GM18867 (cell line): ENCODE results near the gene RAI1.
"Not testable (repeated sequence)": the region's sequence is repeated elsewhere in the genome, so short reads cannot be mapped to it uniquely, and the experiment has no call there.

Experiments used
- ATAC-seq: cut with Tn5 transposase; IDR thresholded peaks from one replicate; pipeline ENCODE4 v1.9.1; 2021; ENCODE audit warnings: mild to moderate bottlenecking, moderate library complexity; ENCODE audit not compliant: unreplicated experiment

The RAI1 gene

DNA sequence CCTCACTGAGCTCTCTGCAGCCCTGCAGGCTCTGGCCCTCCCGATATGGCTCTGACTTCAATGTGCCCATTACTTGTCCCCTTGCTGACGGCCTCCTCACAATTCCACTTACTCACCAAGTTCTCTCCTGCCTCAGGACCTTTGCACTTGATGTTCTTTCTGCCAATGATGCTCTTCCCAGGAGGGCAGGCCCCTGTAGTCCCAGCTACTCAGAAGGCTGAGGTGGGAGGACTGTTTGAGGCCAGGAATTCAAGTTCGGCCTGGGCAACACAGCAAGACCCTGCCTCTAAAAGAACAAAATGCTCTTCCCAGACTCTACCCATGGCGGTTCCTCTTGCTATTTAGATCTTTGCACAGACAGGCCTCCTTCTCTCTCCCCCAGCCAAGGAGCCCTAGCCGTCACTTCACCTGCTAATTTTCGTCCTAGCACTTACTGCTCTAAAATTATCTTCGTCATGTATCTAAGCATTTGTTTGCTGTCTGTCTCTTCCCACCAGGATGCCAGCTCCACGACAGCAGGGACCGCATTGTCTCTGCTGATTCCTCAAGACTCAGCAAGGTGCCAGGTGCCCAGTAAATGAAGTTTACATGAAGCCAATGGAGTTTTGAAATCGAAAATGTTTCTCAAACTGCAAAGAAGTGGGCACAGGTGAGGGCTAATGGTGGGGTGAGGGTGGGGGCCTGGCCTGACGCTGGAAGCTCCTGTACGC is 626 bp upstream of the RAI1 start:
- no peak for ATAC-seq

DNA sequence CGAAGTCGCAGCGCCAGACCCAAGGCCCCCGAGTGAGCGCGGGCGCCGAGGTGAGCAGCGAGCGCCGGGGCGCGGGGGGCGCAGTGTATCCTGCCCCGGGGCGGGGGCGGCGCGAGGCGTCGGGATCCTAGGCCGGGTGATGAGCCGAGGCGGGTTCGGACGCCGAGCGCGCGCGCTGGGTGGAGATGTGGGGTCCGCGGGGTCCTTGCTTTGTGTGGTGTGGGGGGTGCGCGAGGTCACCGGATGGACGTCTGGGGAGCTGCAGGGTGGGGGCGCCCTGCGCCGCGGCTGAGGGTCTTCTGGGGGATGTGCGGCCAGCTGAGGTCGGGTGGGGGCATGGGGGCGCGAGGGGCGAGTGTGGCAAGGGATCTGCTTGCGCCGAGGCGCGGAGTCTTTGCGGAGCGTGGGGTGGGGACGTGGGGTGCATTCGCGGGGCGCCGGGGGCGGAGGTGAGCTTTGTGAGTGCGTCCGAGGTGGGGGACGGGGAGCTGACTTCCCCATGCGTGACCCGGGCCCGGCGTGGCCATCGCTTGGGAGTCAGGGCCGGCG is 560 bp downstream of the RAI1 start:
- ATAC-seq, result peak; percentile 17

DNA sequence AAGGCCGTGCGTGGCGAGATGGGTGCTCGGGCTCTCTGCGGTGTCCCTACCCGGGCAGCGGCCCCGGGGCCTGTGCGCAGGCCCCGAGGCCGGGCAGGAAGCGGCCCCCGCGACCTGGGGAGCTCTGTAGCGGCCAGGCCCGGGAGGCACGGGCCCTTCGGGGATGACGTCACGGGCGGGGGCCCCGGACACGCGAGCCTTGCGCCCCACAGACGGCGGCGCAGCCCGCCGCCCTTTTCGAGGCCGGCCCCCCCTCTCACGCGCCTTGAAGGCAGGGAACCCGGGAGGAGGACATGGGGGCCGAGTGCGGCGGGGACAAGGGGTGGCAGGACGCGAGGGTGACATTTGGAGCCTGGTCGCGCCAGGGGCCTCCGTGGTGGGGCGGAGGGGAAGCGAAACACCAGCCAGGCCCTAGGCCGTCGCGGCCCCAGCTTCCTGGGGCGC is 1.1 kb downstream of the RAI1 start:
- peak; percentile 44 for ATAC-seq

GRCh38 chr17:17682737-17683680 is 1.8 kb downstream of the RAI1 start:
- ATAC-seq, result peak; percentile 33

- ATAC-seq, result no peak
Measured at GRCh38 chr17:17683710-17684365, 2.6 kb downstream of the RAI1 start.

- ATAC-seq, result no peak
Measured at GRCh38 chr17:17684906-17685774, 3.9 kb downstream of the RAI1 start.

GRCh38 chr17:17685775-17686291 is 4.6 kb downstream of the RAI1 start:
- ATAC-seq, result no peak

- no peak for ATAC-seq
Measured at GRCh38 chr17:17689312-17689711, 8.1 kb downstream of the RAI1 start.

- not testable (repeated sequence) for ATAC-seq
Measured at GRCh38 chr17:17690233-17690632, 9.0 kb downstream of the RAI1 start.

GRCh38 chr17:17691468-17692263 is 10.4 kb downstream of the RAI1 start:
- ATAC-seq, result no peak

DNA sequence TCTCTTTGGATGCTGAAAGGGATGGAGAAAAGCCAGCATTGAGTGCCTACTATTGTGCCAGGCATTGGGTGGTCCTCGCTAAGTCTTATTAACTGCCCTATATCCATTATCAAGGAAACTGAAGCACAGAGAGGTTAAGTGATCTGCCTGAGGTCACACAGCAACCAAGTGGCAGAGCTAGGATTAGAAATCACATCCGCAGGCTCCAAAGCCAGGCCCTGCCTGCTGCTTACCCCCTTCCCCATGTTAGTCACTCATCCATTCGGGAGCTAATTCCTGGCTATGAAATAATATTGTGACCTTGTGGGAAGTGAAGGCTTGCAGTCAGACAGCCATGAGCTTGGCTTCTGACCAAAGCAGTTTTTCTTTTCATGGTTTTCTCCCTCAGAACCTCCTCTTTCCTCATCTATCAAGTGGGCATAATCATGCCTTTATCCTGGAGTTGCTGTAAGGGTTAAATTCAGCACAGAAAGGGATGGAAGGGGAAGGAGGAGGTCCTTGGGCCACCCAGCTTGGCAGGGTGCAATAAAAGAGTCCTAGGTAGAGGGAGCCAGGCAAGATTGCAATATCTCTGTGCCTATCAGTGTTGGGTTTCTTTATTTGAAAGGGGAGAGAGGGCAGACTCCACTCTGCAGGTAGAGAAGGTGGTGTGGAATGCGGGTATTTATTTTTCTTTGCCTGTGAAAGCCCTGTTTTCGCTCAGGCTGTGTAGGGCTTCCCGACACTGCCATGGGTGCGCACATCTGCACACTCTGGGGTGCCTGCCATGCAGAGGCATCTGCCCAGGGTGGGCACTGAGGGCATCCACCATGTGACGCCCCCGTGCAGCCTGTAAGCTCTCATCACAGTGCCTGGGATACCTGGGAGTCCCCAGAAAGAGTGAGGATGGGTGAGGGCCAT is 11.3 kb downstream of the RAI1 start:
- ATAC-seq, result no peak

DNA sequence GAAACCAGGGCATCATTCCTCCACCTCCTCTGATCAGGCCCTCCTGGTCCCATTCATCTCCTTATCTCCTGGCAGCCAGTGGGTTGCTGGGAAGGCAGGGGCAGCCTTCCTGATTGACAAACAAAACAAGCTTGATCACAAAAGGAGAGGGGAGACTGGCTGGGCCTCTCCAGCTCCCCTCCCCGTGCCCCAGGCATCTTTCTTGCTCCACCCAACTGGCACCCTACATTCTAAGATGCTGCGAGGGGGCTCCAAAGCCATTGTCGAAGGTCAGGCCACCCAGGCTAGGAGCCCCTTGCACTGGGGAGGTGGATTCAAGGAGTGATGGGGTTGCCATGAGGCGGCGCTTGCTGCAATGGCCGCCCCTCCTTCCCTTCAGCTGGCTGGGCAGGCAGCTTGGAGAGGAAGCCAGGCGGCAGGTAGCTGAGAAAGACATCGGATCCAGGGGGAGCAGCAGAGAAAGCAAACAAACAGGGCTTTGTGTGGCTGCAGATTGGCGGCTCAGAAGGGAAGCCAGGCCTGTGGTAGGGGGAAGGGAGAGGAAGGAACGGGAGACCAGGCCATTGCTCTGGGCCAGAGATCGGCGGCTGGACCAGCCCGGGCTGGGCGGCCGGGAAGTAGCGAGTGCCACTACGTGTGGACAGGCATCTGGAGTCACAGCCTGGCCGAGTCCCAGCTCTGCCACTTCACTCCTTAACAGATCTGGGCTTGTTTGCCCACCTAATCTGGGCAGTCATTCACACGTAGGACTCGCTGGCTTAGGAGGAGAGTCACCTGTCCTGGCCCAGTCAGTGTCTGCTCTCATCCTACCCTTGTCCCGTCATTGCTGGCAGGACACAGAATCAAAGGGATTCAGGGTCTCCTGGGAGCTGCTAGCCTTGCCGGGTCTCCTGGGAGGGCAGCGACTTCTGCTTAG is 12.3 kb downstream of the RAI1 start:
- no peak for ATAC-seq

GRCh38 chr17:17694169-17695081 is 13.2 kb downstream of the RAI1 start:
- peak; percentile 73 for ATAC-seq

DNA sequence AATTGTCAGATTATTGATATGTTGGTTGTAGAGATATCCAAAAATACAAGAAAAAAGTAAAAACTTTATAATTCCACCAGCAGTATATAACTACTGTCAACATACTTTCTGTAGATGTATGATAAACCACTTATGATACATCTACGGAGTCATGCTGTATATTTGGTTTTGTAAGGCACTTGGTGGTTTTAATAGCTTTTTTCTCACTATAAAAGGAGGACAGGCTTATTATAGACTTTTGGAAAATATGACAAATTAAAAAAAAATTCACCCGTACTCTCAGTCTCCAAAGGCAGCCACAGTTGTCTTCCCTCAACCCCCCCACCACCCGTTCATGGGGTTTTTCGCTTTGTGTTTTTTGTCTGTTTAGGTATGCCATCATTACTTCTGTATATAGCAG is 14.8 kb downstream of the RAI1 start:
- ATAC-seq, result no peak

DNA sequence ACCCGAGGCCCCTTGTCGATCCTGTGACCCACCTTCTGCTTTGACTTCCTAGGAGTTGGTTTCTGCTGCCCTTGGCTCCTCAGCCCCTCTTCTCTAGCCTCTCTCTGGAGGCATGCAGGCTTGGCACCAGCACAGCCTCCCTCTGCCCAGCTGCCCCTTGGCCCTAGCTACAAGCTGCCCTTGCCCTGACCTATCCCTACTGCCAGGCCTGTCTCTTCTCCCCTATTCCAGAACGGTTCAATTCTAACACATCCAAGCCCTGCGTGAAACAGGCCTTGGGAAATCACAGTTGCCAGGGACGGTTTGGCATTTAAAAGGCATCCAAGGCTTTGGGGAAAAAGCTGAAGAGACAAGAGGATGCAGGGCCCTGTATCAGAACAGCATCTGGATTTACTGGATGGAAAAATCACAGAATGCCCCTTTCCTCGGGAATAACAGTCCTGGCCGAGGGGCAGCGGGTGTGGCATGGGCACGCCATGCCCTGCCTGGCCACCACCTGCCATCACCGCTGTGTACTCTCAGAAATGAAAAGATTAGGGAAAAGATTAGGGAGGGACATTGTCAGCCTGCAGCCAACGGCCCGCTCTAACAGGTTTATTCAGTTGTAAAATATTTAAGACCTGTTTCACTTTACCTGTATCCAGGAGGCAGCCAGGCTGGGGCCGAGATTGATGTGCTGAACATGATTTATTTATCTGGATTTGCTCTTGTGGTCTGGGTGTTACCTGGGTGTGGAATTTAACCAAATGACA is 15.8 kb downstream of the RAI1 start:
- ATAC-seq, result no peak
